DMS114 treated with DMSO at 0.1 percent for 48 hours (cell line): ENCODE data around the gene MS4A5.
"Not testable (repeated sequence)": the region's sequence is repeated elsewhere in the genome, so short reads cannot be mapped to it uniquely, and the experiment has no call there.

ENCODE experiments used
- DNase-seq: peaks from one replicate; lab custom pipeline; 2025; ENCODE audit not compliant: unreplicated experiment; lab: John Stamatoyannopoulos, UW

Gene MS4A5

GRCh38 chr11:60429272-60429671 is at the start of gene MS4A5:
Gene MS4A5 (plus strand): TSS chr11:60429572. CDS start chr11:60429675, 103 bp downstream.
- no peak for DNase-seq

GRCh38 chr11:60389279-60389910 is 40.0 kb upstream of the MS4A5 start:
- no peak for DNase-seq

- no peak for DNase-seq
These were observed 39.0 kb upstream of the MS4A5 start for GRCh38 chr11:60390419-60390818.

GRCh38 chr11:60392361-60392760 is 37.0 kb upstream of the MS4A5 start:
- no peak for DNase-seq

GRCh38 chr11:60393016-60393415 is 36.4 kb upstream of the MS4A5 start:
- DNase-seq: no peak

GRCh38 chr11:60394666-60395380 is 34.5 kb upstream of the MS4A5 start:
- no peak for DNase-seq

GRCh38 chr11:60396382-60396781 is 33.0 kb upstream of the MS4A5 start, which contains the start of gene MS4A14:
Gene MS4A14 (plus strand): TSS chr11:60396459. CDS start chr11:60396579, 120 bp downstream.
- DNase-seq: no peak

- DNase-seq: no peak
These were observed 32.6 kb upstream of the MS4A5 start for GRCh38 chr11:60396799-60397198.

- DNase-seq: no peak
These were observed 9.4 kb upstream of the MS4A5 start for GRCh38 chr11:60420015-60420414.

- DNase-seq: no peak
These were observed 6.8 kb upstream of the MS4A5 start for GRCh38 chr11:60422609-60423008.

GRCh38 chr11:60428517-60428916 is 855 bp upstream of the MS4A5 start:
- no peak for DNase-seq

- DNase-seq: no peak
These were observed 1.9 kb downstream of the MS4A5 start for GRCh38 chr11:60431251-60431650.

GRCh38 chr11:60433401-60433800 is 4.0 kb downstream of the MS4A5 start:
- DNase-seq: no peak

GRCh38 chr11:60447070-60447469 is 17.7 kb downstream of the MS4A5 start:
- DNase-seq: no peak

GRCh38 chr11:60447846-60448245 is 18.5 kb downstream of the MS4A5 start:
- no peak for DNase-seq

- not testable (repeated sequence) for DNase-seq
These were observed 21.8 kb downstream of the MS4A5 start for GRCh38 chr11:60451185-60451584.

GRCh38 chr11:60454212-60454611 is 24.8 kb downstream of the MS4A5 start:
- no peak for DNase-seq

GRCh38 chr11:60455531-60456042 is 26.2 kb downstream of the MS4A5 start, which contains the start of gene MS4A1:
Gene MS4A1 (plus strand): TSS chr11:60455847. CDS start chr11:60462375, 6,528 bp downstream.
- no peak for DNase-seq

- no peak for DNase-seq
These were observed 28.2 kb downstream of the MS4A5 start for GRCh38 chr11:60457576-60457975.

GRCh38 chr11:60459345-60459744 is 30.0 kb downstream of the MS4A5 start:
- DNase-seq: no peak

- DNase-seq: no peak
These were observed 39.5 kb downstream of the MS4A5 start for GRCh38 chr11:60468829-60469228.

- no peak for DNase-seq
These were observed 40.4 kb downstream of the MS4A5 start for GRCh38 chr11:60469723-60470122.
